Right atrium auricular region (tissue), 2 donors: ENCODE results near the gene SLC35E1. TPM values are rescaled to one million over a fixed set of nuclear protein-coding genes. Genes with fewer than 3 reads are reported as not detected.

Experiments used
- DNase-seq: peaks from one replicate; pipeline ENCODE4 v3.0.0-alpha.2; 2019; ENCODE audit warnings: low spot score
- H3K27ac ChIP-seq, 2 donors: fragments of 200-600 bp; sonication (generic); 1 replicate in 1 of 2; 2 replicates in 1 of 2; pipeline ENCODE4 v1.5.1; 2016 to 2019
- H3K27me3 ChIP-seq, 2 donors: fragments of 200-600 bp; sonication (generic); one replicate each; pipeline versions ENCODE4 v1.5.1 to v1.6.0; 2017 to 2019
- H3K36me3 ChIP-seq: fragments of 200-600 bp; sonication (generic); one replicate; pipeline ENCODE4 v1.5.1; 2016
- H3K4me1 ChIP-seq, 2 donors: fragments of 200-600 bp; sonication (generic); one replicate each; pipeline versions ENCODE4 v1.5.1 to v1.6.0; 2017 to 2019
- H3K4me3 ChIP-seq, 2 donors: fragments of 200-600 bp; sonication (generic); 1 replicate in 1 of 2; 2 replicates in 1 of 2; pipeline ENCODE4 v1.5.1; 2017 to 2019; ENCODE audit warnings: mild to moderate bottlenecking in 1 of 2, moderate library complexity in 1 of 2
- H3K9me3 ChIP-seq, 2 donors: fragments of 200-600 bp; sonication (generic); one replicate each; pipeline ENCODE4 v1.5.1; 2019
- CTCF ChIP-seq, 2 donors: fragments of 200-600 bp; sonication (generic); IDR thresholded peaks; one replicate each; pipeline ENCODE4 v1.5.1; 2019; ENCODE audit warnings: antibody characterized with exemption in 2 of 2
- total RNA-seq, 2 donors: library from RNA; depleted of rRNA; stranded (reverse); fragments of >200 nt; gene quantifications; one replicate each; pipeline ENCODE4 v1.1.0, GENCODE V29; 2016

The SLC35E1 gene
- total RNA-seq, 2 donors from 2014 or later: 27.5 to 34.9 TPM

DNA sequence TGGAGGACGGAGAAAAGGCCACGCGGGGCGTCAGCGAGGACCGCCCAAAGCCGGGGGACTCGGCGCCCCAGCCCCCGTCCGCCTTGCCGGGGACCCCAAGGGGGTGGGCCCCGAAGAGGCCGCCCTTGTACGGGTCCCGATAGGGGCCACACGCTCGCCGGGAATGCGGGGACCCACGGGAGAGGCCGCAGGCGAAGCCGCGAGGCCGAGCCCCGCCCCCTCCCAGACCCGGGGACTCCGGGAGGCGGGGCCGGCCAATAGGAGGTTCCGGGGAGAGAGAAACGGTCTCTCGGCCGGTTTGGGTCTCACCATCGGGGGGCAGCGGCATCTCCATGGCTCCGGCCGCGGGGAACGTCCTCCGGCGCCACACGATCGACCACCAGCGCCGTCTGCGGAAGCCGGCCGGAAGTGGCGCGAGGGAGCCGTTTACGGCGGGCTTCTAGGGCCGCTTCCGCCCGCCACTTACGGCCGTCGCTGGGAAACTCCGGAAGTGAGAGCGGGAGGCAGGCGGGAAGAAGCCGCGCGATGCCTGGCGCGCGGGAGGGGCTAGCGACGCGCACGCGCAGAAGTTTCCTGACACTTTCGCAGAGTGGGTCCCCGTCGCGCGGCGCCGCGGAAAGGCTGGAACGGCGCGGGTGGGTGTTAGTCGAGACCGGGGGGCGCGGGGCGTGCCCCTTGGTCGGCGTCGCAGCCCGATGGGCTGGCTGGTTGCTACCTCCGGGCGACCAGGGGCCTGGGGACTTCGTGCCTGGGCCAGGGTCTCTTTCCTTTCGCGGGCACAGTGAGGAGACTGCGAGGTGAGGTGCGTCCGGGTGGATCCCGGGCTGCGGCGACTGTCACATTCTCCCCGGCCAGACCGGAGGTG is 29.9 kb downstream of the SLC35E1 start, which contains the start of gene CHERP:
TSS of gene CHERP (minus strand) at position 393 of the 865 bp plus-strand sequence. CDS start at position 334, 59 bp downstream.
- Histone ChIP-seq H3K27ac (peak within 1 kb of the TSS; percentile 86 to 93), H3K4me3 (peak within 1 kb of the TSS; percentile 88 to 98), H3K27me3 (no peaks in the 10 kb centered on the region), H3K36me3 (peaks cover 11% of the 10 kb centered on the region), H3K4me1 (peaks cover 0 to 49% of the 10 kb centered on the region in 2 donors), H3K9me3 (no peaks in the 10 kb centered on the region)
- no peak for TF ChIP-seq CTCF (IDR thresholded peaks at IDR 0.05)
- DNase-seq: peak; percentile 90

DNA sequence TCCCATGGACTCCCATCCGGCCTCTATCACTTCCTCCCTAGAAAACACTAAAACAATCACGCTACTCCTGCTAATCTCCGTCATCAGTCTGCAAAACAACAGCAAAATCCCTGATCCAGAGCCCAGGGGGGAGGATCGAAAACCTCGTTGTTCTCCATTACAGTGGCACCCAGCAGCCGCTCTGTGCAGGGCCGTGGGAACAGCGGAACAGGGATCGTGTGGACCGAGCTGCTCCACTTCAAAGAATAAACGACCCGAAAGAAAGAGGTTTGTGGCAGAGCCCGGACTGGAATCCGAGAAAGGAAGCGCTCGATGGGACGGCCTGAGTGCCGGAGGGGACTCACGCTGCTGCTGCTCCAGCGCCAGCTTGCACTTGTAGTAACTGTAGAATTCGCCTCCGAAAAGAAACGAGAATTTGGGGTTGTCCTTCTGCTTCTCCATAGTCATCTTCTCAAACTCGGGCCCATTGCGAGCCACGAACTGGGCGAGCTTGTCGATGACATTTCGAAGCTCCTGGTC is 30.6 kb downstream of the SLC35E1 start:
- no peaks in the 10 kb centered on the region for H3K27me3 ChIP-seq
- H3K9me3 ChIP-seq: no peaks in the 10 kb centered on the region
- no peak for TF ChIP-seq CTCF (IDR thresholded peaks at IDR 0.05)
- H3K36me3 ChIP-seq: peaks cover 11% of the 10 kb centered on the region
- DNase-seq: no peak
- peak overlapping the region; percentile 88 to 98 for H3K4me3 ChIP-seq
- H3K4me1 ChIP-seq: peaks cover 0 to 49% of the 10 kb centered on the region in 2 donors
- peak overlapping the region; percentile 86 to 93 for H3K27ac ChIP-seq

DNA sequence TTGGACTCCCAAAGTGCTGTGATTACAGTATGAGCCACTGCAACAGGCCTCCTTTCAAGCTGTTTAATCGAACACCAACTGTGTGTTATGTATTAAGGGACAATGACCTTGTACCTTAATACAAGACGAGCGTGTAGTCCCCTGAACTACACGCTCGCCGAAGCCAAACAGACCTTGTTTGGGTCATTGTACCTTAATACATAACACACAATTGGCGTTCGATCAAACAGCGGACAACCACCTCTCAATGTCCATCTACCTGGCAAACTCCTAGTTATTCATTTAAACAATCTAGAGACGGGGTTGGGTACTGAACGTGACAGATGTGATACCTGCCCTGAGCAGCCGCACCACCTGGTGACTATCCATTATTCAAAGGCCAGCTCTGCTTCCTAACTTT is 31.3 kb downstream of the SLC35E1 start:
- H3K9me3 ChIP-seq: no peaks in the 10 kb centered on the region
- no peak overlapping the region for H3K27ac ChIP-seq
- H3K4me1 ChIP-seq: peaks cover 0 to 49% of the 10 kb centered on the region in 2 donors
- H3K27me3 ChIP-seq: no peaks in the 10 kb centered on the region
- H3K36me3 ChIP-seq: peaks cover 11% of the 10 kb centered on the region
- no peak for DNase-seq
- TF ChIP-seq CTCF (IDR thresholded peaks at IDR 0.05): no peak
- H3K4me3 ChIP-seq: peak overlapping the region; percentile 88 to 98

DNA sequence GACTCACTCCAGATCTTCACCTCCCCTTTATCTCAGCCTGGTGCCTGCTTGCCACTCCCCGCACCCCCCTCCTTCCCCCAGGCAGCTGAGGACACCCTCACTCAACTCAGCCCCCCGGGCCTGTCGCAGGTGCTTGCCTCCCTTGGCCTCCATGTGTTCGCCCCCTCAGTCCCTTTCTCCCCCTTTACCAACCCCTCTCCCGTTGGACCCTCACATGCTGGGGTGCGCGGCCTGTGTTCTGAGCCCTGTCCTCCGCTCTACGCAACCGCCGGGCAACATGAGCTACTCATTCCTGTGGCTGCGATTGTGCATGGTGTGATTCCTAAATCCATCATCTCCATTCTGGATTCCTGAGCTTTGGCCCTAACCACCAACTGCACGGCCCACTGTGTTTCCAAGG is 35.1 kb downstream of the SLC35E1 start:
- H3K9me3 ChIP-seq: no peaks in the 10 kb centered on the region
- peaks cover 46% of the 10 kb centered on the region for H3K36me3 ChIP-seq
- DNase-seq: no peak

DNA sequence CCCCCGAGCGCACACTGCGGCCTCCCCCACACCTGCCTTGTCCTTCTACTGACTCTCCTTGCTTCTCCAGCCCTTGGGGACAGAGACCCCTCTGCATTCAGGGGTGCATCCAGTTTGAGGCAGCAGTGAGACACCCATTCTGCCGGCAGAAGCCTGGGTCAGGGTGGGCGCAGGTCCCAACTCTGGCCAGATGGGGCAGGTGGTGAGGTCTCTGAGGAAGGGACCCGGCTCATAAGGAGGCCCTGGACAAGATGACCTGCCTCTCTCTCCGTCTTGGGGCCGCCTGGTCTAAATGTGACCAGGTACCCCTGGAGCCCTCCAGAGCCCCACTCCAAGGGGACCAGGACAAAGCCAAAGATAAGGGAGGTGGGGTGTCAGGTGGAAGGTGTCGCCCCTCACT is 36.1 kb downstream of the SLC35E1 start:
- no peaks in the 10 kb centered on the region for H3K27me3 ChIP-seq
- no peak for TF ChIP-seq CTCF (IDR thresholded peaks at IDR 0.05)
- H3K4me3 ChIP-seq: no peak overlapping the region
- no peak for DNase-seq
- peaks cover 0 to 24% of the 10 kb centered on the region in 2 donors for H3K4me1 ChIP-seq
- H3K9me3 ChIP-seq: no peaks in the 10 kb centered on the region
- H3K27ac ChIP-seq: no peak overlapping the region
- H3K36me3 ChIP-seq: peaks cover 56% of the 10 kb centered on the region

More for the DNA sequence above, 35.1 kb downstream of the SLC35E1 start:
- no peak for TF ChIP-seq CTCF (IDR thresholded peaks at IDR 0.05)
- H3K4me1 ChIP-seq: peaks cover 0 to 31% of the 10 kb centered on the region in 2 donors
- H3K27ac ChIP-seq: no peak overlapping the region
- no peaks in the 10 kb centered on the region for H3K27me3 ChIP-seq
- no peak overlapping the region for H3K4me3 ChIP-seq
